Sigmoid colon (tissue), 3 donors: ENCODE data around the gene DZIP1.

ENCODE experiments used
- POLR2A ChIP-seq, 2 donors: fragments of 450-650 bp; IDR thresholded peaks; one replicate each; pipeline ENCODE4 v1.6.1; 2016; ENCODE audit warnings: antibody characterized with exemption in 2 of 2, mild to moderate bottlenecking in 2 of 2, moderate library complexity in 2 of 2
- TF ChIP-seq, protein P1 (sequence below), 4 experiments: fragments of 450-650 bp in 3 of 4; fragments of 200-600 bp in 1 of 4; IDR thresholded peaks; one replicate each; pipeline ENCODE4 v1.5.1; 2016 to 2019; ENCODE audit warnings: antibody characterized with exemption in 4 of 4, mild to moderate bottlenecking in 3 of 4, moderate library complexity in 2 of 4

DNA sequence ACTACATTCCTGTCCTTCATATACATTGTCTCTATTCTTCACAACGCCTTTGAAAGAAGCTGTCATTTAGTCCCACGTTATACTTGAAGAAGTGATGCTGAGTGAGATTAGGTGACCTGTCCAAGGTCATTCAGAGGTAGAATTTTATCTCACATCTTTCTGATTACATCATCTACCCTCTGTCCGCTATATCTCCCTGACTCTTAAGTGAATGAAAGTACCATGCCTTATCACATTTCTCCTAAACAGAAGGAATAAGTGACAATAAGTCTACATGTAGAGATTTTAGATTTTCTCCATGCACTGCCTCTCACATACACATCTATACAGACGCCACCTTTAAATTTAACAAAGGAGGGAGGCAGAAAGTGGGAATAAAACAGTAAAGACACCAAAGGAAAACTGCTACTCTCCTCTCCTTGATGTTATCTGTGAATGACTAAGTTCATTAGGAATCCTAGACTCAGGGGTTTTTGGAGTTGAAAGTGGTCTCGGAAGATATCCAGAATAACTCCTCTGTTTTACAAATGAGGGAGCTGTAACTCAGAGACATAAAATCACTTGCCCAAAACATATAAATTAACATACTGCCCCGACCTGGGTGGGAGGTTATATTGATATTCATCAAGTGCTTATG lies 96.9 kb downstream of the DZIP1 start:
- TF ChIP-seq, protein P1, sequence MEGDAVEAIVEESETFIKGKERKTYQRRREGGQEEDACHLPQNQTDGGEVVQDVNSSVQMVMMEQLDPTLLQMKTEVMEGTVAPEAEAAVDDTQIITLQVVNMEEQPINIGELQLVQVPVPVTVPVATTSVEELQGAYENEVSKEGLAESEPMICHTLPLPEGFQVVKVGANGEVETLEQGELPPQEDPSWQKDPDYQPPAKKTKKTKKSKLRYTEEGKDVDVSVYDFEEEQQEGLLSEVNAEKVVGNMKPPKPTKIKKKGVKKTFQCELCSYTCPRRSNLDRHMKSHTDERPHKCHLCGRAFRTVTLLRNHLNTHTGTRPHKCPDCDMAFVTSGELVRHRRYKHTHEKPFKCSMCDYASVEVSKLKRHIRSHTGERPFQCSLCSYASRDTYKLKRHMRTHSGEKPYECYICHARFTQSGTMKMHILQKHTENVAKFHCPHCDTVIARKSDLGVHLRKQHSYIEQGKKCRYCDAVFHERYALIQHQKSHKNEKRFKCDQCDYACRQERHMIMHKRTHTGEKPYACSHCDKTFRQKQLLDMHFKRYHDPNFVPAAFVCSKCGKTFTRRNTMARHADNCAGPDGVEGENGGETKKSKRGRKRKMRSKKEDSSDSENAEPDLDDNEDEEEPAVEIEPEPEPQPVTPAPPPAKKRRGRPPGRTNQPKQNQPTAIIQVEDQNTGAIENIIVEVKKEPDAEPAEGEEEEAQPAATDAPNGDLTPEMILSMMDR (IDR thresholded peaks at IDR 0.05), result no peak
- TF ChIP-seq POLR2A (IDR thresholded peaks at IDR 0.05), result no peak
